Measurements from ENCODE around the gene GATAD2B.

- no peak for TF ChIP-seq EZH2phosphoT487 (IDR thresholded peaks at IDR 0.05; ENCODE audit: borderline replicate concordance)
- TF ChIP-seq CTCF (conservative IDR thresholded peaks at IDR 0.05; ENCODE audit: low read length), result no peak
Observed at GRCh38 chr1:153777648-153778047, 145.1 kb downstream of the GATAD2B start.

Measured in Loucy (cell line).